ENCODE results near the gene ALG11. TPM values are rescaled to one million over a fixed set of nuclear protein-coding genes. Genes with fewer than 3 reads are reported as not detected.

ALG11 gene
- total and polyA plus RNA-seq, 8 donors: 27.1 to 34.9 (median 31.4) TPM

GRCh38 chr13:51970349-51970748 is 41.8 kb upstream of the ALG11 start:
- Histone ChIP-seq H3K36me3 (no peaks in the 10 kb centered on the region), H3K4me1 (no peaks in the 10 kb centered on the region), H3K4me3 (no peak overlapping the region), H3K27me3 (no peaks in the 10 kb centered on the region), H3K9me3 (no peaks in the 10 kb centered on the region), H3K27ac (no peak overlapping the region)
- ATAC-seq (no peak), DNase-seq (no peak)
- intact Hi-C loops (cut with DNase I): no loop called here
- no peak for TF ChIP-seq CTCF (IDR thresholded peaks at IDR 0.05)

- Histone ChIP-seq H3K4me3 (no peak overlapping the region), H3K36me3 (no peaks in the 10 kb centered on the region), H3K27ac (no peak overlapping the region), H3K4me1 (no peaks in the 10 kb centered on the region), H3K9me3 (no peaks in the 10 kb centered on the region), H3K27me3 (no peaks in the 10 kb centered on the region)
- TF ChIP-seq CTCF (IDR thresholded peaks at IDR 0.05): no peak
- ATAC-seq (no peak), DNase-seq (no peak)
- intact Hi-C loops (cut with DNase I): no loop called here
Measured at GRCh38 chr13:51971520-51972426, 40.4 kb upstream of the ALG11 start.

- ATAC-seq (no peak), DNase-seq (no peak)
- H3K27me3 ChIP-seq: no peaks in the 10 kb centered on the region
- no peak overlapping the region for H3K27ac ChIP-seq
- no peaks in the 10 kb centered on the region for H3K4me1 ChIP-seq
- H3K4me3 ChIP-seq: no peak overlapping the region
- H3K9me3 ChIP-seq: no peaks in the 10 kb centered on the region
- TF ChIP-seq CTCF (IDR thresholded peaks at IDR 0.05): no peak
- no peaks in the 10 kb centered on the region for H3K36me3 ChIP-seq
- intact Hi-C loops (cut with DNase I): no loop called here
Measured at GRCh38 chr13:51974482-51974881, 37.7 kb upstream of the ALG11 start.

- TF ChIP-seq CTCF (IDR thresholded peaks at IDR 0.05): no peak
- no peak overlapping the region for H3K27ac ChIP-seq
- H3K27me3 ChIP-seq: no peaks in the 10 kb centered on the region
- H3K36me3 ChIP-seq: no peaks in the 10 kb centered on the region
- DNase-seq: no peak
- no peak for ATAC-seq
- no peaks in the 10 kb centered on the region for H3K9me3 ChIP-seq
- H3K4me1 ChIP-seq: no peaks in the 10 kb centered on the region
- intact Hi-C loops (cut with DNase I): no loop called here
- H3K4me3 ChIP-seq: no peak overlapping the region
Measured at GRCh38 chr13:51976423-51976822, 35.8 kb upstream of the ALG11 start.

GRCh38 chr13:51976890-51977289 is 35.3 kb upstream of the ALG11 start:
- DNase-seq (no peak), ATAC-seq (no peak)
- H3K36me3 ChIP-seq: no peaks in the 10 kb centered on the region
- no peak overlapping the region for H3K27ac ChIP-seq
- intact Hi-C loops (cut with DNase I): no loop called here
- TF ChIP-seq CTCF (IDR thresholded peaks at IDR 0.05): no peak
- H3K4me3 ChIP-seq: no peak overlapping the region
- no peaks in the 10 kb centered on the region for H3K9me3 ChIP-seq
- H3K27me3 ChIP-seq: no peaks in the 10 kb centered on the region
- no peaks in the 10 kb centered on the region for H3K4me1 ChIP-seq

Measured in left lung (tissue), 10 donors.